ENCODE data around the gene GINS1.

Gene GINS1

GRCh38 chr20:25390538-25391528 lies 16.6 kb upstream of the GINS1 start, which contains the start of gene ABHD12:
ABHD12 (minus strand) TSS chr20:25390835; CDS start chr20:25390703, 132 bp downstream.
- peak within 1 kb of the TSS; percentile 83 for H3K4me3 ChIP-seq (ENCODE audit: low read depth, low read length)
- TF ChIP-seq, protein P1, sequence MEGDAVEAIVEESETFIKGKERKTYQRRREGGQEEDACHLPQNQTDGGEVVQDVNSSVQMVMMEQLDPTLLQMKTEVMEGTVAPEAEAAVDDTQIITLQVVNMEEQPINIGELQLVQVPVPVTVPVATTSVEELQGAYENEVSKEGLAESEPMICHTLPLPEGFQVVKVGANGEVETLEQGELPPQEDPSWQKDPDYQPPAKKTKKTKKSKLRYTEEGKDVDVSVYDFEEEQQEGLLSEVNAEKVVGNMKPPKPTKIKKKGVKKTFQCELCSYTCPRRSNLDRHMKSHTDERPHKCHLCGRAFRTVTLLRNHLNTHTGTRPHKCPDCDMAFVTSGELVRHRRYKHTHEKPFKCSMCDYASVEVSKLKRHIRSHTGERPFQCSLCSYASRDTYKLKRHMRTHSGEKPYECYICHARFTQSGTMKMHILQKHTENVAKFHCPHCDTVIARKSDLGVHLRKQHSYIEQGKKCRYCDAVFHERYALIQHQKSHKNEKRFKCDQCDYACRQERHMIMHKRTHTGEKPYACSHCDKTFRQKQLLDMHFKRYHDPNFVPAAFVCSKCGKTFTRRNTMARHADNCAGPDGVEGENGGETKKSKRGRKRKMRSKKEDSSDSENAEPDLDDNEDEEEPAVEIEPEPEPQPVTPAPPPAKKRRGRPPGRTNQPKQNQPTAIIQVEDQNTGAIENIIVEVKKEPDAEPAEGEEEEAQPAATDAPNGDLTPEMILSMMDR (IDR thresholded peaks at IDR 0.05; ENCODE audit: low read depth, low read length, missing control alignments), result no peak
- peak; percentile 83 for DNase-seq (ENCODE audit: low read depth)

- no peak for DNase-seq (ENCODE audit: low read depth)
- TF ChIP-seq, protein P1 (IDR thresholded peaks at IDR 0.05; ENCODE audit: low read depth, low read length, missing control alignments), result no peak
- H3K4me3 ChIP-seq (ENCODE audit: low read depth, low read length), result no peak overlapping the region
Measured at GRCh38 chr20:25394276-25394675, 13.2 kb upstream of the GINS1 start.

- no peak overlapping the region for H3K4me3 ChIP-seq (ENCODE audit: low read depth, low read length)
- DNase-seq (ENCODE audit: low read depth), result no peak
- TF ChIP-seq, protein P1 (IDR thresholded peaks at IDR 0.05; ENCODE audit: low read depth, low read length, missing control alignments), result no peak
Measured at GRCh38 chr20:25394996-25395395, 12.5 kb upstream of the GINS1 start.

DNA sequence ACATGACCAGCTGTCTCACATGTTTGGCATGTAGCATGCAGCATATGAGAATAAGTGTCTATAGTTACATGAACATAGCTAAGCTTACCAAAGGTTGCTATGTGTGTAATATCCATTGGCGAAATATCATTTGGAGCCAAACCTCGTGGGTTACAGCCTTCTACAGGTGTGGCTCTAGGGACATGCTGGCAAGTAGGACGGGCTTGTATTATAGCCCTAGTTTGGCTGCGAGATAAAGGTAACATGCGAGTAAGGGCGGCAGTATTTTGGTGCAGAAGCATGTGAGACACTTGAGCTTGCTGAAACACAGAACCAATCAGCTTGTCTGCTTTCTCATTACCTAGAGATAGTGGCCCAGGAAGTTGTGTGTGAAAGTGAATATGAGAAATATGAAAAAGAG lies 10.4 kb upstream of the GINS1 start:
- H3K4me3 ChIP-seq (ENCODE audit: low read depth, low read length), result no peak overlapping the region
- TF ChIP-seq, protein P1 (IDR thresholded peaks at IDR 0.05; ENCODE audit: low read depth, low read length, missing control alignments), result no peak
- no peak for DNase-seq (ENCODE audit: low read depth)

GRCh38 chr20:25397821-25398220 lies 9.7 kb upstream of the GINS1 start:
- no peak overlapping the region for H3K4me3 ChIP-seq (ENCODE audit: low read depth, low read length)
- TF ChIP-seq, protein P1 (IDR thresholded peaks at IDR 0.05; ENCODE audit: low read depth, low read length, missing control alignments), result no peak
- DNase-seq (ENCODE audit: low read depth), result no peak

DNA sequence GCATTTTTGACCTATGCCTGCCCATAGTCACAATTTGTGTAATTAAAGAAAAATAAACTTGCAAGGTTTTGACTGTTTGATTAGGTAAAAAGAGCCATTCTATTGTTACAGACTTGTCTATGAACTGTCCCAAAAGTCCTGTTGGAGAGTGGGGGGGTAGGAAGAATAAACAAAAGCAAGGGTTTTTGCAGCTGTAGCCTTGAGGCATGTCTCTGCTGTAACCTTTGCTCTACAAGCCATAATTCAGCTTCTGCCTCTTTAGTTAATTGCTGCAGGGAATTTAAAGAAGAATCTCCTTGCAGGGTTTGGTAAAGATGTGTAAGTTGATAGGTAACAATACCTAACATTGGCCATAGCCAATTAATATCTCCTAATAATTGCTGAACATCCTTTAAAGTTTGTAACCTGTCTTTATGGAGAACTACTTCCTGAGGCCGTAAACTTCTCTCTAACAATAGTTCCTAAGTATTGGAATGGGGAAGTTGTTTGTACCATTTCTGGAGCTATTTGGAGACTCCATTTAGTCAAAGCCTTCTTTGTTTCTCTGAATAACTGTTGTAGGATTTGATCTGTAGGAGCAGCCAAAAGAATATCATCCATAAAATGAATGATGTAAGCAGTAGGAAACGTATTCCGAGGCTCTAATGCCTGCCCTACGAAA lies 9.0 kb upstream of the GINS1 start:
- DNase-seq (ENCODE audit: low read depth), result no peak
- TF ChIP-seq, protein P1 (IDR thresholded peaks at IDR 0.05; ENCODE audit: low read depth, low read length, missing control alignments), result no peak
- no peak overlapping the region for H3K4me3 ChIP-seq (ENCODE audit: low read depth, low read length)
